ENCODE data around the gene NEBL. TPM values are rescaled to one million over a fixed set of nuclear protein-coding genes. Genes with fewer than 3 reads are reported as not detected.

NEBL gene
- total RNA-seq, 1 donor = under 0.01 TPM

DNA sequence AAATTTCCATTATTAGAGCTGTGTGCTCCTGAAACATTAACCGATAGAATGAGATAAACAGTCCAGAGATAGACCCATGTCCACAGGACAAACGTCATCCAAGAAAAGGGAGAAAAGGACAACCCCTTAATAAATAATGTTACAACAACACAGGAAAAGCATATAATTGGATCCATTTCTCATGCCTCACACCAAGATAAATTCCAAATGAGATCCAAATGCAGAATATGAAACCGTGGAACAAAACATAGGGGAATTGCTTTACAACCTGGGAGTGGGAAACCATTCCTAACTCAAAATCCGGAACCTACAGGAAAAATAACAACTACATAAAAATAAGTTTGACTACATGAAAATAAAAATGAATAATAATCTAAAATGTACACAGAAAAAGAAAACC, 22.4 kb upstream of the NEBL start:
- TF ChIP-seq, protein P1, sequence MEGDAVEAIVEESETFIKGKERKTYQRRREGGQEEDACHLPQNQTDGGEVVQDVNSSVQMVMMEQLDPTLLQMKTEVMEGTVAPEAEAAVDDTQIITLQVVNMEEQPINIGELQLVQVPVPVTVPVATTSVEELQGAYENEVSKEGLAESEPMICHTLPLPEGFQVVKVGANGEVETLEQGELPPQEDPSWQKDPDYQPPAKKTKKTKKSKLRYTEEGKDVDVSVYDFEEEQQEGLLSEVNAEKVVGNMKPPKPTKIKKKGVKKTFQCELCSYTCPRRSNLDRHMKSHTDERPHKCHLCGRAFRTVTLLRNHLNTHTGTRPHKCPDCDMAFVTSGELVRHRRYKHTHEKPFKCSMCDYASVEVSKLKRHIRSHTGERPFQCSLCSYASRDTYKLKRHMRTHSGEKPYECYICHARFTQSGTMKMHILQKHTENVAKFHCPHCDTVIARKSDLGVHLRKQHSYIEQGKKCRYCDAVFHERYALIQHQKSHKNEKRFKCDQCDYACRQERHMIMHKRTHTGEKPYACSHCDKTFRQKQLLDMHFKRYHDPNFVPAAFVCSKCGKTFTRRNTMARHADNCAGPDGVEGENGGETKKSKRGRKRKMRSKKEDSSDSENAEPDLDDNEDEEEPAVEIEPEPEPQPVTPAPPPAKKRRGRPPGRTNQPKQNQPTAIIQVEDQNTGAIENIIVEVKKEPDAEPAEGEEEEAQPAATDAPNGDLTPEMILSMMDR (IDR thresholded peaks at IDR 0.05; ENCODE audit: insufficient read depth, low read depth, low read length) = no peak
- no peak for DNase-seq (ENCODE audit: low read depth)
- H3K4me3 ChIP-seq (ENCODE audit: low read depth, low read length) = no peak overlapping the region

DNA sequence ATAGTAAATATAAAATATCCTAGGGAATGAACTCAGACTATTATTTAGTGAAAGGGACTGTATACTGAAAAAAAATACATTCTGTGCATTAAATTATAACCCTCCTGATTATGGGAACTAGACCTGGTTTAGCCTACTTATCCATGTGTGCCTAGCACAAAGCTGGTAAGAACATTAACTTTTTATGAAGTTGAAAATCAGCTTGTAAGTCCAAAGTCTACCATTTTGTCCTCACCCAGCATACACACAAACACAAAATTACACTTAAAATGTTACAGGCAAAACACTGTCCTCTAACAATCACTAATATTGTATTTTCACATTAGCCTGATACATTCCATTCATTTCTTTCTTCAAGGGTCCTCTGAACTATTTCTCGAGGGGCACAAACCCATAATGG, 19.9 kb upstream of the NEBL start:
- TF ChIP-seq, protein P1 (IDR thresholded peaks at IDR 0.05; ENCODE audit: insufficient read depth, low read depth, low read length) = no peak
- H3K4me3 ChIP-seq (ENCODE audit: low read depth, low read length) = no peak overlapping the region
- DNase-seq (ENCODE audit: low read depth) = no peak

DNA sequence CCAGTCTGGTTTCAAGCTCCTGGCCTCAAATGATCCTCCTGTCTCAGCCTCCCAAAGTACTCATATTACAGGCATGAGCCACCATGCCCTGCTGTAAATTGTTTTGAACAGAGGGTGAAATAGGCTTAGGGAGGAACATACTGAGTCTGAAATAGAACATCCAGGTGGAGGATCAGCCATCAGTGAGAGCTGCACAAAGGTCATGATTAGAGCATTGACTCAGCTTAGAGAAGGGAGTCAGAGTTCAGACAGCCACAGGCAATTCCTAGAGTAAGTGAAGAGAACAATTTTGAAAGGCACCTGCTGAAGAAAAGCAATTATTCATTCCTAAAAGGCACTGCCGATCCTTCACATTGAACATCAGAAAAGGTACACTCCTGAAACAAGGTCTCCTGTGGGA, 15.9 kb upstream of the NEBL start:
- DNase-seq (ENCODE audit: low read depth) = no peak
- H3K4me3 ChIP-seq (ENCODE audit: low read depth, low read length) = no peak overlapping the region
- TF ChIP-seq, protein P1 (IDR thresholded peaks at IDR 0.05; ENCODE audit: insufficient read depth, low read depth, low read length) = no peak

DNA sequence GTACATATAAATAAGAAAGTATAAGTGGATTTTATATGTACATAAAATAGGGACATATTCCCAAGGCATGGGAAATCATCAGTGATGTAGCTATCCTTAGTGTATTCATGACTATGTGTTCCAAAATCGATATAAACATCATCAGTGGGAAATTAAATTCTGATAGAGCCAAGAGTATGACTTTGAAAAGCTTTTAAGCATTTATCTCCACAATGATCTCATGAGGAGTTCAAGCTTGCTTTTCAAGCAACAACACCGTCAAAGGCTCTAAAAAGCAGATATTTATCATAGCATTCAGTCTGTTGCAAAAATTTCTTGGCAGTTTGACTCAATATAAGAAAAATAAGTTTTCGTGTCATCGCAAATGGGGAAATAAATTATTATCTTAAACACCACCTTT, 14.5 kb upstream of the NEBL start:
- no peak overlapping the region for H3K4me3 ChIP-seq (ENCODE audit: low read depth, low read length)
- no peak for DNase-seq (ENCODE audit: low read depth)
- TF ChIP-seq, protein P1 (IDR thresholded peaks at IDR 0.05; ENCODE audit: insufficient read depth, low read depth, low read length) = no peak

DNA sequence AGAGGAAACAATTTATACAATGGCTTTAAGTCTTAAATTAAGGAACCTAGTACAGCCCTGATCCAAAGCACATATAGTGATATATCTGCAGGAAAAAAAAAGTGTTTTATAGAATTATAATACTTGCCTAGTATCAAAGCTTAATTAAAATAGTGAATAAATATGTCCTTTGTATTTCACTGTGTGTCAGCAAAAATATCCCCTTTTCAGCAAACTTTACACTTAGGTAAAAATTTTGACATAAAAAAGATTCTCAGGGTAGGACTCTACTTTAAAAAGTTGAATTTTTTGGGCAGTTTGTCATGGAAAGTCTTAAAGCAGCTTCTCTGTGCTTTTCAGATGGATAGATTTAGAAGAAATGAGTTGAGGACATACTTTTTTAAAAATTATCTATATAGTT, 12.7 kb upstream of the NEBL start:
- DNase-seq (ENCODE audit: low read depth) = no peak
- TF ChIP-seq, protein P1 (IDR thresholded peaks at IDR 0.05; ENCODE audit: insufficient read depth, low read depth, low read length) = no peak
- no peak overlapping the region for H3K4me3 ChIP-seq (ENCODE audit: low read depth, low read length)

DNA sequence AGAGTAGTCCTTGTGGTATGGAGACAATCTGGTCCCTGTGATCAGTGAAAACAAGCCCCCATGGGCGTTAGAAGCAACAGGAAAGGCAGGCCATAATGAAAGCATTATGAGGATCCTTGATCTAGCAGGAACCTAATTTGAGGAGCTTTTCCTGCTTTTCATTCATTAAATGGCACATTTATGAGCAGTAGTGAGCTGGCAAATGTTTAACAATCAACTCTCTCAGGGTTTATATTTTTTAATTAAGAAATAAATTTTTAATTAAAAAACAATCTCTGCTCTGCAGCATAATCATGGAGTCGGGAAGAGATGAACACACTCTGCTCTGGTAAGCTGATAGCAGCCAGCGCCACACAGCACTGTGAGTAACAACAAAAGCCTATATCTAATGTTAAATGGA, 11.3 kb upstream of the NEBL start:
- no peak overlapping the region for H3K4me3 ChIP-seq (ENCODE audit: low read depth, low read length)
- DNase-seq (ENCODE audit: low read depth) = no peak
- TF ChIP-seq, protein P1 (IDR thresholded peaks at IDR 0.05; ENCODE audit: insufficient read depth, low read depth, low read length) = no peak

DNA sequence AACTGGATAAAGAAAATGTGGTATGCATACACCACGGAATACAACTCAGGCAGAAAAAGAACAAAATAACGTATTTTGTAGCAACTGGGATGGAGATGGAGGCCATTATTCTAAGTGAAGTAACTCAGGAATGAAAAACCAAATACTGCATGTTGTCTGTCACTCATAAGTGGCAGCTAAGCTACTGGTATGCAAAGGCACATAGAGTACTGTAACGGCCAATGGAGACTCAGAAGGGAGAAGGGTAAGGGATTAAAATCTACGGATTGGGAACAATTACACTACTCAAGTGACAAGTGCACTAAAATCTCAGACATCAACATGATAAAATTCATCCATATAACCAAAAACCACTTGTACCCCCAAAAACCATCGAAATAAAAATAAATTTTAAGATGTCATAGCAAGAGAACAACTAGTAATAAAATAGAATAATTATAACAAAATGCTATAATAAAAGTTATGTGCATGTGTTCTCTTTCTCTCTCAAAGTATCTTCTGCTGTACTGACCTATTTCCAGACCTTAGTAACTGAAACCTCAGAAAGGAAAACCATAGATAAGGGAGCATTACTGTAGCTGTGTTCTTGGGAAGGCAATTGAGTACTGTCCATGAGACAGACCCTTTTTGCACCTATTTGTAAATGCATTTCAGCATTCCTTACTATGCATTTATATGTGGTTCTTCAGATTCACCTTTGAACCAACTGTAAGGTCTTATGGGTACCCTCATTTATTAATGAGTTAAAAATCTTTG, 6.7 kb upstream of the NEBL start:
- no peak for DNase-seq (ENCODE audit: low read depth)
- H3K4me3 ChIP-seq (ENCODE audit: low read depth, low read length) = no peak overlapping the region
- TF ChIP-seq, protein P1 (IDR thresholded peaks at IDR 0.05; ENCODE audit: insufficient read depth, low read depth, low read length) = no peak

All from fibroblast of villous mesenchyme (primary cell).